ENCODE data around the gene NET1. TPM values are rescaled to one million over a fixed set of nuclear protein-coding genes. Genes with fewer than 3 reads are reported as not detected.

The NET1 gene
- total RNA-seq, 1 donor from 2014 or later, result 22.5 TPM

- H3K4me1 Mint-ChIP-seq, result peaks cover 4% of the 10 kb centered on the region
Observed at GRCh38 chr10:5453749-5454489, 41.6 kb downstream of the NET1 start.

GRCh38 chr10:5456563-5456962 is 44.2 kb downstream of the NET1 start:
- peaks cover 48% of the 10 kb centered on the region for H3K36me3 Mint-ChIP-seq (ENCODE audit: low read depth)
- ATAC-seq (ENCODE audit: low read depth), result no peak
- no peaks in the 10 kb centered on the region for H3K9me3 Mint-ChIP-seq
- CTCF ChIA-PET, result no interaction called here
- POLR2A ChIA-PET, result interaction anchor here (0.6 kb wide), 1 partner anchor 14 kb away, joined by 4 read pairs; no protein-coding TSS in a partner anchor
- intact Hi-C loops (cut with micrococcal nuclease), result no loop called here
- no peak for DNase-seq
- TF ChIP-seq CTCF (IDR thresholded peaks at IDR 0.05), result no peak
- peaks cover 5% of the 10 kb centered on the region for H3K4me1 Mint-ChIP-seq
- no peak overlapping the region for H3K27ac Mint-ChIP-seq
- H3K4me3 Mint-ChIP-seq, result no peak overlapping the region
- H3K27me3 Mint-ChIP-seq, result no peaks in the 10 kb centered on the region

More at GRCh38 chr10:5453749-5454489, 41.6 kb downstream of the NET1 start:
- ChIA-PET CTCF (interaction anchor here (1.3 to 1.8 kb wide), 3 partner anchors 14 to 176 kb away, joined by 3 to 5 read pairs (median 5); no protein-coding TSS in a partner anchor), POLR2A (interaction anchor here (0.5 kb wide), 1 partner anchor 146 kb away, joined by 3 read pairs; no protein-coding TSS in a partner anchor)
- Mint-ChIP-seq H3K4me3 (no peak overlapping the region), H3K36me3 (ENCODE audit: low read depth) (peaks cover 49% of the 10 kb centered on the region), H3K9me3 (no peaks in the 10 kb centered on the region), H3K27me3 (no peaks in the 10 kb centered on the region), H3K27ac (no peak overlapping the region)
- DNase-seq (no peak), ATAC-seq (ENCODE audit: low read depth) (no peak)
- no peak for TF ChIP-seq CTCF (IDR thresholded peaks at IDR 0.05)
- intact Hi-C loops (cut with micrococcal nuclease), result no loop called here

GRCh38 chr10:5457741-5458140 is 45.4 kb downstream of the NET1 start:
- ChIA-PET CTCF (no interaction called here), POLR2A (no interaction called here)
- Mint-ChIP-seq H3K27me3 (no peaks in the 10 kb centered on the region), H3K4me1 (peaks cover 15% of the 10 kb centered on the region), H3K36me3 (ENCODE audit: low read depth) (peaks cover 41% of the 10 kb centered on the region), H3K27ac (no peak overlapping the region), H3K9me3 (no peaks in the 10 kb centered on the region), H3K4me3 (no peak overlapping the region)
- DNase-seq, result no peak
- intact Hi-C loops (cut with micrococcal nuclease), result no loop called here
- ATAC-seq (ENCODE audit: low read depth), result no peak
- TF ChIP-seq CTCF (IDR thresholded peaks at IDR 0.05), result no peak

GRCh38 chr10:5458425-5458824 is 46.1 kb downstream of the NET1 start:
- H3K27ac Mint-ChIP-seq, result no peak overlapping the region
- H3K4me1 Mint-ChIP-seq, result peaks cover 15% of the 10 kb centered on the region
- no peaks in the 10 kb centered on the region for H3K9me3 Mint-ChIP-seq
- ChIA-PET POLR2A (no interaction called here), CTCF (no interaction called here)
- no peak for TF ChIP-seq CTCF (IDR thresholded peaks at IDR 0.05)
- no peaks in the 10 kb centered on the region for H3K27me3 Mint-ChIP-seq
- ATAC-seq (ENCODE audit: low read depth), result no peak
- intact Hi-C loops (cut with micrococcal nuclease), result no loop called here
- H3K4me3 Mint-ChIP-seq, result no peak overlapping the region
- no peak for DNase-seq
- H3K36me3 Mint-ChIP-seq (ENCODE audit: low read depth), result peaks cover 34% of the 10 kb centered on the region

- H3K27me3 Mint-ChIP-seq, result no peaks in the 10 kb centered on the region
- H3K27ac Mint-ChIP-seq, result no peak overlapping the region
- intact Hi-C loops (cut with micrococcal nuclease), result no loop called here
- no peak overlapping the region for H3K4me3 Mint-ChIP-seq
- TF ChIP-seq CTCF (IDR thresholded peaks at IDR 0.05), result no peak
- peaks cover 15% of the 10 kb centered on the region for H3K4me1 Mint-ChIP-seq
- CTCF ChIA-PET, result no interaction called here
- ATAC-seq (ENCODE audit: low read depth), result no peak
- no peaks in the 10 kb centered on the region for H3K9me3 Mint-ChIP-seq
- peaks cover 27% of the 10 kb centered on the region for H3K36me3 Mint-ChIP-seq (ENCODE audit: low read depth)
- POLR2A ChIA-PET, result no interaction called here
- no peak for DNase-seq
Observed at GRCh38 chr10:5458949-5459747, 46.8 kb downstream of the NET1 start.

Measured in activated B cell treated with CpG ODN at 0.5 μM for 24 hours (primary cell).